Erythroblast (primary cell): Measurements from ENCODE around the gene PTPRN2.
"Not testable (repeated sequence)": the region's sequence is repeated elsewhere in the genome, so short reads cannot be mapped to it uniquely, and the experiment has no call there.

ENCODE experiments used
- DNase-seq, 2 experiments: peaks; one replicate each; lab custom pipeline; 2025; lab: John Stamatoyannopoulos, UW
- GATA1 ChIP-seq: IDR thresholded peaks from 2 replicates; pipeline ENCODE4 v1.6.1; 2011; ENCODE audit warnings: low read depth, mild to moderate bottlenecking, control low read depth, low read length, moderate library complexity
- POLR2A ChIP-seq: IDR thresholded peaks from 2 replicates; pipeline ENCODE4 v1.6.1; 2011; ENCODE audit warnings: mild to moderate bottlenecking, low read length

The PTPRN2 gene

DNA sequence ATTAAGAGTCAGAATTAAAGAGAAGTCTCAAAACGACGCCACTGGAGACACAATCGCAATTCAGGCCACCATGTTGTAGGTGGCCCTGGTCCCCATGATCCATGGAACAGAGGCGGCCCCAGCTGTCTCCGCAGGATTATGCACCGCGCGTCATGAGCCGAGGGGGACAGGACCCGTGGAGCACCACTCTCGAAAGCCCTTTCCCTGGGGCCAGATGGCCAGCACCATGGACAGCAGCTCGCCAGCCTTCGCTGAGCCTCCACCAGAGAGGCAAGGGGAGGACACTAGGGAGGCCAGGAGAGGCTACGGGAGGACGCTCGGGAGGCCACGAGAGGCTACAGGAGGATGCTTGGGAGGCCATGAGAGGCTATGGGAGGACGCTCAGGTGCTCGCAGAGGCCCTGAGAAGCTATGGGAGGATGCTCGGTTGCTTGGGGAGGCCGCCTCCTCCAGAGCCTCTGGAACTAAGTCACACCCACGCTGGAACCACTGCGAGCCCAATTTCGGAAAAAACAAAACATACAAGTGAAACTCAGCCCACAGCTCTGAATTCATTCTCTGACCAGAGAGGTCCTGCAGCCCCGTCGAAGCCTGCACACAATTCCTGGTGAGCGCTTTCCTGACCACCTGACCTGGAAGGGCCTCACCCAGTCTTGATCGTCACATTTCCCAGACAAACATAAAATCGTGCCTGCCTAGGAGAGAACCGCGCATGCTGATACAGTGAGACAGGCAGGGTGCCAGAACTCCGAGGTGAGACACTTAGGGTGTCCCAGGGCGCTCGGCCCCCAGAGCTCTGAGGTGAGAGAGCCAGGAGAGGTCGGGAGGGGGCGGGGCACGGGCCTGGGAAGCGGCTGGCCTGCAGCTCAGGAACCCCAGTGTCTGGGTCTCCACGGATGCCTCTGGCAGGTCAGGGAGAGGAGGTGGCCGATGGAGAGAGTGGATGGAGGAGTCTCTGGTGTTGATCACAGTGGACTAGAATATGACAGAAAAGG lies 224.4 kb downstream of the PTPRN2 start:
- TF ChIP-seq POLR2A (no peak), GATA1 (no peak)

DNA sequence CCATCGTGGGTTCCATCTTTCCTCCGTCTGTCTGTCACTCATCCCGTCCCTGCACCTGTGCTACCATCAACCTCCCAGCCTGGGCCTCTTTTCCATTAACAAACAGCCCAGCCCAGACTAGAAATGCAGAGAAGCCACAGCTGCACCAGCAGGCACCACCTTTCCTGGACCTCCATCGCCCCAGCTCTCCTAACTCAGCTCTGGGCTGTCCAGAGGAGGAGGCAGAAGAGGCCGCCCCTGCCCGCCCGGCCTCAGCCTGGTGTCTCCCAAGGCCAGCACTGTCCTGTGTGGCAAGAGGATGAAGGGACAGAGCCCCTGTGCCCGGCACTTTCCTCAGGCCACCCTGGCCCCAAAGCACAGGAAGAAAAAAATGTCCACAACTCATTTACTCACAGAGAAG lies 225.6 kb downstream of the PTPRN2 start:
- DNase-seq, result no peak

More for the DNA sequence above, 224.4 kb downstream of the PTPRN2 start:
- no peak for DNase-seq

DNA sequence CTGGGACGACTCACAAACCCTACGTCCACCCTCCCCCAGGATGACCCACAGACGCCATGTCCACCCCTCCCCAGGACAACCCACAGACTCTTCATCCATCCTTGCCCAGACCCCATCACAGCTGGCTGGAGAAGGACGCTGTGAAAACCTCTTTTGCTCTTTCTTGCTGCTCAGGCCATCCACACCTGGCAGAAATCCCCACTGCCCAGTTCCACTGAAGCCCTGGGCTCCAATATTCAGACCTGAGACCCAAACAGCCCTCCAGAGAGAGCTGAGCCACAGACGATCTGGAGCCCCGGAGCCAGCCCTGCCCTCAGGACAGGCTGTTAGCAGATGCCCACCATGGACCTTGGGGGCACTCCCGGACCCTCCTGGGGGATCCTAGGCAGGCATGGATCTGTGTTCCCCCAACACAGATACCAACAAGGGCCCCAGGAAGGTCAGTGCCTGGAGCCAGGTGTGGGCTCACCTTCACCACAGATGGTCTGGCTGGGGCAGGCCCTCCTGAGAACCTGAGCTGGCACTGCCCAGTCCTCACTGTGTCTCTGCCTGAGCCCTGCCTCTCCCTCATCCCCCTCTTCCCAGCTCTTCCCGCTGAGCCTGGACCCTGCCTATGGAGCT lies 226.2 kb downstream of the PTPRN2 start:
- TF ChIP-seq GATA1 (no peak), POLR2A (no peak)
- no peak for DNase-seq

More for the DNA sequence above, 225.6 kb downstream of the PTPRN2 start:
- TF ChIP-seq GATA1 (no peak), POLR2A (no peak)

DNA sequence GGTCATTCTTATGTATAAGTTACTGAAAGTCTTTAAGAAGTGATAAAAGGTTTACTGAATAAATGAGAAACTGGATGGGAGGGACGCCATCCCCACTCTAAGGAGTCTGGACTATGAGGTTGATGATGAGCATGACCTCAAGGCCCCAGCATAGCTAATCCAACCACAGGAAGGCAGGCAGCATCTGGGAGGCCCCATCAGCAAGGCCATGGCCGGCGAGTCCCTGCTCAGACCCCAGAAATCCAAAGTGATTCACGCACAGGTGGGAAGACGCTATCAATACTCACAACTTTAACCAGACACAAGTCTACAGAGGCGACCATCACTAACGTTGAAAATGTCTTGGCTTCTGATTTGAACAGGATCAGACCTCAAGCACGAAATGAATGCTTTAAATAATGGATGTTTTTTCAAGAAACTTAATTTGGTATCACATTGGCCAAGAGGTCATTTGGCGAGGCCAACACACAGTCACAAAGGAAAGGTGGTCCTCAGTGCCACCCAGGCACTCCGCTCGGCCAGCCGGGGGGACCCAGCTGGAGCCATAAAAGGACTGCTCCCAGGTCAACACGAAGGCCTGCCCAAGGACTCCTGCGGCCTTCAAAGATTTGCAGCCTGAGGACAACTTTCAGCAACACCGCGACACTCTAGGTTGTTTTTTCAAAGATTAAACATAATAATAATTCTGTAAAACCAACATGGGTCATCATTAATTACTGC lies 228.5 kb downstream of the PTPRN2 start:
- no peak for DNase-seq
- TF ChIP-seq POLR2A (no peak), GATA1 (no peak)

DNA sequence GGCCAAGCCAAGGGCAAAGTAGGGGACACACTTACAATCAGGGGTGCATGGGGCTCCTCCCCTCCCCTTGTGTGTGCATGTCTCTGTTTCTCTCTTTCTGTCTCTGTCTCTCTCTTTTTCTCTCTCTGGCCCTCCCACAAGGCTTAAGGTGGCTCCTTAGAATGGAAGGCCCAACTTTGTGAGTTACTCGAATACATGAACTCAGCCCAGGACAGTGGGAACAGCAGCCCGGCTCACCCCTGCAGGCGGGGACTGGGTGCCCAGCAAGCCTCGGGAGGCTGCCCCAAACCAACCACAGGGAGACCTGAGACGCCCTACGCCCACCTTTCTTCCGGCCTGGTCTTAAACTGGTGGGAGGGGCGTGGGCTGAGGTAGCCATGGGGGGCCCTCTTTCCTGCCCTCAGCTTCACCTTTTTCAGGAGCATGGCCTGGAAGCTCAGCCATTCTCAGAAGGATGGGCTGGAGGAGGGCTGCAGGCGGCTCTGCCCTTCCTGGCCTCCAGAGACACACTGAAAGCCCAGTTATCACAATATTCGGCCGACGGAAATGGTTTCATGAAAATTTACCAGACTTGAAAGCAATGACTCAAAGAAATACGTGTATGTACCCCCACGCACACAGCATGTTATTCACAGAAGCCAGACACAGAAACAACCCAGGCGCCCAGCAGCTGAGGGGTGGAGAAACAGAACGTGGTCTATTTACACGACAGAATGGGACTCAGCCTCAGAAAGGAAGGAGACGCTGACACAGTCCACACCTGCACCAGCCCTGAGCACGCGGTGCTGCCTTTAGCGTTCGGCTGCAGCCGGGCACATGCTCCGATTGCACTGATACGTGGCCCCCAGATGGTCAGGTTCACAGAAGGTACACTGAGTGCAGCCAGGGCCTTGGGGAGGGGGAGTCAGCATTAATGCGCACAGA lies 229.5 kb downstream of the PTPRN2 start:
- no peak for TF ChIP-seq POLR2A
- no peak for TF ChIP-seq GATA1
- DNase-seq, result no peak

DNA sequence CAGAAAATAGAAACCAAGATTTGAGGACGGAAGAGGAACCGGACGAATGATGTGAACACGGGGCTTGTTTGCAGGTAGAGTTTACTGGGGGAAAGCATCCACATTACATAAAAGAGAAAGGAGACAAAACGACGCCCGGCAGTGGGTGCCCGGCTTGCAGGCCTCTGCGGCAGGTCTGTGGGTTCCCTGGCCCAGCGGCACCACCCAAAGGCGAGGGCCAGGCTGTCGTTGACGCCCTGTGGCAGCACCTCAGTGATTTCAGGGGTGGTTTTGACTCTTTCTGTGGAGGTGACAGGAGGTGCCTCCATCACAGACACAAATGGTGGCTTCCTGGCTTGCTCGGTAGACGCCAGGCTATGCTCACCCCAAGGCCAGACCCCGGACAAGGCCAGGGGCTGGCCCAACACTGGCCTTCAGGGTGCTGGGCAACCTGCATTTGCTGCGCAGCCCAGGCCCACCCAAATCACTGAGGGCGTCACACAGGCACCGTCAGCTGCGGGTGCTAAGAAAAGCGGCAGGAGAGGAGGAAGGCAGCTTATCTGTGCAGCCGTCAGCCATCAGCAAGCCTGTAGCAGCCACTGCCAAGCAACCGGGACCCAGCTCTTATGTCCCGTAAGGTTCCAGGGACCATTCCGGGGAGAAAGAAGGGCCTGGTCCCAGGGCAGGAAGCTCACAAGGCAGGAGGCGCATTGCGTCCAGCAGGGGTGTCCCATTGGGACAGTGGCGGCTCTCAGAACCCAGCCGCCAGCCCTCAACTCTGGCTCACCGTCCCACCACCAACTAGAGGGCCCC lies 230.3 kb downstream of the PTPRN2 start:
- DNase-seq, result no peak
- no peak for TF ChIP-seq GATA1

DNA sequence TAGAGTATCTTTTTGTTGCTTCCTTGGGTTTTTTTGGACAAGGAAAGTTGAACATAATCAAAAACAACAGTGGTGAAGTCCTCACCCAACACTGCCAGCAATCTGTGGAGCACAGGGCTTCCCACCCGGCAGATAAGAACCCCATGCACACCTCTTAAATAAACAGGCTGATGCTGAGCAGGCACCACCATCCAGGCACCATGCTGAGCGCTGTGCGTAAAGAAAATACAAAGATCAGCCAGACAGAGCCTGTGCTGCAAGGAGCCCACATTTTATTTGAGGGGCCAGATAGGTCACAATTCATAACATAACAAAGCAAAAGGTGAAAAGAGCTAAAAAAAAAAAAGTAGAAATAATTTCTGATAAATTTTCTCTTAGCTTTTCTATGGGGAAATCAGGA lies 231.2 kb downstream of the PTPRN2 start:
- no peak for DNase-seq
- no peak for TF ChIP-seq POLR2A

DNA sequence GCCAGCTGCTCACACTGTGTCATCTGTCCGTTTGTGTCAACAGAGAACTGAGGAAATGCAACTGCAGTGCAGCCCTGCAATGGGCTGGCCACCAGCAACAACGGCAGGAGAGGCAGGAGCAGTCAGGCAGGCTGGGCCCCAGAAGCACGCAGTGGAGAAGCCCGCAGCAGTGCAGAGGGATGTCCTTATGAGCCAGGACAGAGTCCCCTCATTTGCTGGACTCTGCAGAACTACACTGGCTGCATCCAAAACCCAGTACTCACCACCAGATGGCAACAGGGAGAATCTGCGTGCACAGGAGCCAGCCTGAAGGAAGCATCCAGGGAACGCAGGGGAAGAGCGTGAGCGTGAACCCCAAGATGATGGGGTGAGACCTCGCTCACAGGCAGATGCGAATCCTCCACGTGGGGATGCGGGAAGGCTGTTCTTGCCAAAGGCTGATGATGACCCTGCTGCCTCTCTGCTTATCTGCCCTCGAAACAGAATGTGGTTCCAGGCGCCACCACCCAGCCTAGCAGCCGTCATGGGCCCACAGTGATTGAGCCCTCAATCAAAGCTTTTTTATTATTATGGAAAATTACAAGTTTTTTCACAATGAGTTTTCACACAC lies 232.1 kb downstream of the PTPRN2 start:
- DNase-seq, result no peak
- TF ChIP-seq POLR2A, result no peak
- TF ChIP-seq GATA1, result no peak

DNA sequence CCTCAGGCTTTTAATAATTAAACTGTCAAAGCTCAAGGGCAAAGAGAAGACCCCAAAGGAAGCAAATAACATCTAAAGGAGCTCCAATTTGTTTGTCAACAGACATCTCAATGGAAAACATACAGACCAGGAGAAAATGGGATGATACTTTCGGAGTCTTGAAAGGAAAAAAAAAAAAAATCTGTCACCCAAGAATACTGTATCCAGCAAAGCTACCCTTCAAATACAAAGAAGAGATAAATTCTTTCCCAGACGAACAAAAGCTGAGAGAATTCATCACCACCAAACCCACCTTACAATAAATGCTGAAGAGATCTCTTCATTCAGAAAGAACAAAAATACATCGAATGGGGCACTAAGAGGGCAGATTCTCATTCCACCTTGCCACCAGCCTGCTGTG lies 232.8 kb downstream of the PTPRN2 start:
- TF ChIP-seq GATA1 (no peak), POLR2A (no peak)
- no peak for DNase-seq

DNA sequence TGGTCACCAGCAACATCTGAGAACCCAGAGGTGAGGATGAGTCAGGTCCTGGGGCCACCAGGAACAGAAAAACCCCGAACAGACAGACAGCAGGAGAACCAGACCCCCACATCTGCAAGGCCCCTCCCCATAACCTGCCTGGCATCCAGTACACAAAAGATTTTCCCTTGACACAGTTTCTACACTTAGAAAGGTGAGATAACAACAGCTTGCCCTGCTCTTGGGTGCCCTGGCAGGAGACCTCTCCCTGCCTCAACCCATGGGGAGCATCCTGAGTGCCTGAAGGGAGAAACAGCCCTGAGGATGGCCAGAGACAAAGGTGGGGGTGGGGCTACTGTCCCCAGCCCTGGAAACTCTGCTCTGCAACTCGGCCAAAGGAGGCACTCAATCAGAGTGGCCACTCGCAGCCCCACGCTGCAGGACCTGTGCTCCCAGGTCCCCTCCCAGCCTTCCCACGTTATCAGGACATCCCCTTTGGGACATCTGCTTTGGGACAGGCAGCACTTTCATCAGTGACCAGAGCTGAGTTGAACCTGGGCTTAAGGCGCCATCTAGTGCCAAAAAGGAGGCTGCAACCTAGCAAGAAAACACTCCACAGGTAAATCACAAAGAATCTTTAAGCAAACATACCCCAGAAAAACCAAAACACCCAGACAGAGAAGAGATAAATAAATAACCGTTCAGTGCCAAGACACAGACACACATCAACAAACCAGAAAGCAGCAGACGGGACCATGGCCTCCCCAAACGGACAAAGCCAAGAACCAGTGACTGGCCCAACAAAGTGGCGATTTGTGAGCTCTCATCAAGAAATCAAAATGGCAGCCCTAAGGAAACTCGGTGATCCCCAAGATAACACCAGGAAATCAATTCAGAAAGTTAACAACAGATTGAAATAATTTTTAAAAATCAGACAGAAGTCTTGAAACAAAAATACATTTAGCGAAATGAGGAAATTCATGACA lies 233.7 kb downstream of the PTPRN2 start:
- peak; percentile 17 to 37 for DNase-seq
- TF ChIP-seq POLR2A, result no peak
- TF ChIP-seq GATA1, result no peak

DNA sequence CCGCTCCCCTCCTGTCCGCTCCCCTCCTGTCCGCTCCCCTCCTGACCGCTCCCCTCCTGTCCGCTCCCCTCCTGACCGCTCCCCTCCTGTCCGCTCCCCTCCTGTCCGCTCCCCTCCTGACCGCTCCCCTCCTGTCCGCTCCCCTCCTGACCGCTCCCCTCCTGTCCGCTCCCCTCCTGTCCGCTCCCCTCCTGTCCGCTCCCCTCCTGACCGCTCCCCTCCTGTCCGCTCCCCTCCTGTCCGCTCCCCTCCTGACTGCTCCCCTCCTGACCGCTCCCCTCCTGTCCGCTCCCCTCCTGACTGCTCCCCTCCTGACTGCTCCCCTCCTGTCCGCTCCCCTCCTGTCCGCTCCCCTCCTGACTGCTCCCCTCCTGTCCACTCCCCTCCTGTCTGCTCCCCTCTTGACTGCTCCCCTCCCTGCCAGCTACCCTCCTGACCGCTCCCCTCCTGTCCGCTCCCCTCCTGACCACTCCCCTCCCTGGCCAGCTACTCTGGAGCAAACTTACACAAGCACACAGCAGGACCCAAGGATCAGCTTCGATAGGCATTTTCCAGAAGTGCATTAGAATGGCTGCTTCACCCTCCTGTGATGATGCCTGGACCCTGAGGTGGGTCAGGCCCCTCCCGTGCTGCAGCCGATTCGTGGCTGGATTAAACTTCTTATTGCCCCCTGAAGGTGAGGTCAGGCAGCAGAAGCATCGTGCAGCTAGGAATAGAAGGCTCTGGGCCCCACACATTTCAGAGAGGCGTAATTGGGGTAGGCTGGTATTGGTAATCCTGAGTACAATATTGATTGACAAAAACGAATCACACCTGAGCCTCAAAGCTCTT lies 235.5 kb downstream of the PTPRN2 start:
- not testable (repeated sequence) for DNase-seq
